ENCODE results near the gene DISP3.

Gene DISP3

DNA sequence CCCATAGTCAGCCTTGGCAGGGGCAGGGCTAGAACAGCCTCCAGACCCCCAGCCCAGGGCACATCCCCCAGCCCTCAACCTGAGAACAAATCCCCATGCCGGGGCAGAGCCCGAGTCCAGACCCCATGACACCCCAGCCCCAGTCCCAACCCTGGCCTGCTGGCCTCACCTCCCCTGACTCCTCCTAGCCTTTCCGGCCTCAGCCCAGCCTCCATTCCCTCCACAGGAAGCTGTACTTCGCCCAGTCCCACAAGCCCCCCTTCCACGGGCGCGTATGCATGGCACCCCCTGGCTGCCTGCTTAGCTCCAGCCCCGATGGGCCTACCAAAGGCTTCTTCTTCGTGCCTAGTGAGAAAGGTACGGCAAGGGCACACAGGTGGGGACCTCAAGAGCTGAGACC lies 50.4 kb downstream of the DISP3 start:
- DNase-seq (ENCODE audit: low read depth), result no peak

DNA sequence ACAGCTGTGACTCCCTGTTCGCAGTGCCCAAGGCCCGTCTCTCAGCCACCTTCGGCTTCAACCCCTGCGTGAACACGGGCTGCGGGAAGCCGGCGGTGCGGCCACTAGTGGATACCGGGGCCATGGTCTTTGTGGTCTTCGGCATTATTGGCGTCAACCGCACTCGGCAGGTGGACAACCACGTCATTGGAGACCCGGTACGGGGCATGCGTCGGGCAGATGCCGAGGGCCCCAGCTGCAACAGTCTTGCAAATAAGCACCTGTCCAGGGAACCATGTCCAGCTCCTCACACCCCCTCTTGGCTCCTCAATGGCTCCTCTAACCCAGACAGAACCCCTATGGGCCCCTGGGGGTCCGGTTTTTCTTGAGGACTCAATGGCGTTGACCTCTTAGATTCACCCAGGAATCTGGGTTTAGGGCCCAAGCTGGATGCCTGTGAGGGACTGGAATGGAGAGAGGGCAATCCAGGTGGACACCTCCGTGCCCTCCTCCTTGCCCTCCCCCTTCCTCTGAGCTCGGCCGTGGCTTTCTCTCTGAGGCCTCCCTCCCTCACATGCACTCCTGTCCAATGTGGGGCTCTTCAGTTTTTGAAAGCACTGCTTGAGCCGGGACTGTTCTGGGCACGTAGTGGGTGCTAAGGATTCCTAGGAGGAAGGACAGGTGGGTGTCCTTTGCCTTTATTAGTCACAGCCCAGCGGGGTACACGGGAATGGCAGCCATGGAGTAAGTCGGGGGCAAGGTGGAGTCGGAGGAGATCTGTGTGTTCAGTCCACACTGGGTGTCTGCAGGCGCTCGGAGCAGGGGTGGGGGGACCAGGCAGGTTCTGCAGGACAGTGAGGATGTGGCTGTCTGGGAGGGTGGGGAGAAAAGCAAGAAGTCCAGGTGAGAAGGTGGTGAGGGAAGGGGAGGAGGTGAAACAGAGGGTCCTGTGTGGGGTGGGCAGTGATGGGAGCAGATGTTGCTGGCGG lies 51.1 kb downstream of the DISP3 start:
- no peak for DNase-seq (ENCODE audit: low read depth)

DNA sequence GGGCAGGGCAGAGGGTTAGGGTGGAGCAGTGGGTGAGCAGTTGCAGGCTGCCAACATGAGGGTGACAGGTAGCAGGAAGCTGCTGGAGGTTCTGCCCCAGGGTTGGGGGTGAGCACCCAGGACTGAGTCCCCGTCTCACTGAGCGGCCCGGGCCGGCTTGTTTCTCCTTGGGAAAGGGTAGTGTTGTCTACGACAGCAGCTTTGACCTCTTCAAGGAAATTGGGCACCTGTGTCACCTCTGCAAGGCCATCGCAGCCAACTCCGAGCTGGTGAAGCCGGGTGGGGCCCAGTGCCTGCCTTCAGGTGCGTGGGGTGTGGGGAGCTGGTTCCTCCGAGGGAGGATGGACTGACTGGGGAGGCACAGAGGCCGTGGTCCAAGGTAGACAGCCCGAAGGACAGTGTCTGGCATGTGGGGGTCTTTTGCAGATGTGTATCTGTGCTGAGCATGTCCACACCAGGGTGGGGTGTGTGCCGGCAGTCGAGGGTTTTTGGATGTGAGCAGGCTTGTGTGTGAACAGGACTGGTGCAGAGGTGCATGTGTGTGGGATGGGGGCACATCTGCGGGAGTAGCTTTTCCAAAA lies 51.9 kb downstream of the DISP3 start:
- no peak for DNase-seq (ENCODE audit: low read depth)

DNA sequence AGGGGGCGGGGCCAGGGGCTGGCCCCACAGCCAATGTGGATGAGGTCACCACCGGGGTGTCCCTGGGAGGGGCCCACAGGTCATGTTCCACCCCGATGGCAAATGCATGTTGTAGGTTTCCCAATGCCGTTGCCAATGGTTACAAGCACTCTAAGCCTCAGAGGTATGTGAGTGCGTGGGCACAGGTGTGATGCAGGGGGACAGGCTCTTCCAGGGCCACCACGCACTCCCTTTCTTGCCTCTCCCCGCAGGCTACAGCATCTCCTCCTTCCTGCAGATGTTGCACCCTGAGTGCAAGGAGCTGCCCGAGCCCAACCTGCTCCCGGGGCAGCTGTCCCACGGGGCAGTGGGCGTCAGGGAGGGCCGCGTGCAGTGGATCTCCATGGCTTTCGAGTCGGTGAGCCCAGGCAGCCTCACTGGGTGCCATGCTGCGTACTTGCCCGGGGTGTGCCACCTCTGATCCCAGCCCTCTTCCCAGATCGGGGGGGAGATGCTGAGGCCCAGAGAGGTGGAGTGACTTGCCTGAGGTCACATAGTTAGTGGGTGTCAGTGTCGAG lies 52.4 kb downstream of the DISP3 start:
- no peak for DNase-seq (ENCODE audit: low read depth)

DNA sequence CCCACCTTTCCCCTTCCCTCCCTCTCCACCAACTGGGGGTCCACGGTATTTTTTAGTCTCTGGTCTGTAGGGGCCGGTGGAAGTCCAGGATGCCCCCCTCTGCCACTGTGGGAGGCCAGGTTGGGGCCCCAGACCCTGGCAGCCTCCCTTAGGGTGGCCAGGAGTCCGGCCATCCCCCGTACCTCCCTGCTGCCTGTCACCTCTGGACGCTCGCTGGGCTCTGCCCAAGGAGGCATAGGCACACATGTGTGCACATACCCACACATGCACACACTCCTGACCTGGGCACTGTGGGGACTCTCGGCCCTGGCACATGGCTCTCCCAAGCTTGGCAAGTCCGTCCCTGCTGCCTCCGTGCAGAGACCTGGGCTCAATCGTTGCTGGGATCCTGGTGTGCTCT lies 53.0 kb downstream of the DISP3 start:
- no peak for DNase-seq (ENCODE audit: low read depth)

DNA sequence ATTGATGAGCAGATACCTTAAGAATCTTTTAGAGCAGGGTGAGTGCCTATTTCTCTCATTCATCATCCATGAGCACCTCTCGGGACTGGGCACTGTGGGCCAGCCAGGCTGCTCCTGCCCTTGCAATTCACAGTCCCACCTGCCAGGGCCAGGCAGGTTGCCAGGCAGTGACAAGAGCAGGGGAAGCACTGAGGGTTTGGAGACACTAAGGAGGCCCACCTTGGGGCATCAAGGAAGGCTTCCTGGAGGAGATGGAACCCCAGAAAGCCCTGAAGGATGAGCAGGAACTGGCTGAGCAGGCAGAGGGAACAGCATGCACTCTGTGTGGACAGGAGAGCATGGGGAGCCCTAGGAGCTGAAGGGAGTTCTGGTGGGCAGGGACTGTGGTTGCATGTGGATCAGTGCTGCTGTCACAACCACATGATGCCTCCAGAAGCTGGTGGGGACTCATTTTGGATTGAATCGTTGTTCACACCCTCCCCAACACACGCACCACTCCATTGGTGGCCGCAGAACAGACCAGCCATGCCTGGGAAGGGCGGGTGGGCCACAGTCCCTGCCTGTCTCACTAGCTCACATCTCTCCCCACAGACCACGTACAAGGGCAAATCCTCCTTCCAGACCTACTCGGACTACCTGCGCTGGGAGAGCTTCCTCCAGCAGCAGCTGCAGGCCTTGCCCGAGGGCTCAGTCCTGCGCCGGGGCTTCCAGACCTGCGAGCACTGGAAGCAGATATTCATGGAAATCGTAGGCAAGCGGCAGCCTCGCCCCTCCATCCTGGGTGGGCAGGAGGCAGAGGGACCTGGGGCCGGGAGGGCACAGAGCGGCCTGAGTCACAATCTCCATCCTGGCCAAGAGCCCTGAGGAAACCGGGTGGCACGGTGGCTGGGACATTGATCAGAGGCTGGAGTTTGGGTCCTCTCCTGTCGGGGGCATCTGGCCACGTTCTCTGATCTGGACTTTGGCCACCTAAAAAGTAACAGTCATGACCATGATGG lies 55.1 kb downstream of the DISP3 start:
- DNase-seq (ENCODE audit: low read depth), result no peak

DNA sequence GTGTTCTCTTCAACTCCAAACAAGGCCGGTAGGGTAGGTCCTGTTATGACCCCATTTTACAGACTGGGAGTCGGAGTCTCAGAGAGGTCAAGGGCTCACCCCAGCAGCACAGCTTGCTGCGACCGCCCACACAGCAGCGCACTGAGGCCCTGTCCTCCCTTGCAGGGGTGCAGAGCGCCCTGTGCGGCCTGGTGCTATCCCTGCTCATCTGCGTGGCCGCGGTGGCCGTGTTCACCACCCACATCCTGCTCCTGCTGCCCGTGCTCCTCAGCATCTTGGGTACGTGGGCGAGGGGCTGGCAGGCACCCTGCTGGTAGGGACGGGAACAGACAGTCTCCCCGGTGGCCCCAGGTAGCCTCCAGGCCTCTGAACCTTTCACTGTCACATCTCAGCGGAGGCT lies 55.9 kb downstream of the DISP3 start:
- no peak for DNase-seq (ENCODE audit: low read depth)

DNA sequence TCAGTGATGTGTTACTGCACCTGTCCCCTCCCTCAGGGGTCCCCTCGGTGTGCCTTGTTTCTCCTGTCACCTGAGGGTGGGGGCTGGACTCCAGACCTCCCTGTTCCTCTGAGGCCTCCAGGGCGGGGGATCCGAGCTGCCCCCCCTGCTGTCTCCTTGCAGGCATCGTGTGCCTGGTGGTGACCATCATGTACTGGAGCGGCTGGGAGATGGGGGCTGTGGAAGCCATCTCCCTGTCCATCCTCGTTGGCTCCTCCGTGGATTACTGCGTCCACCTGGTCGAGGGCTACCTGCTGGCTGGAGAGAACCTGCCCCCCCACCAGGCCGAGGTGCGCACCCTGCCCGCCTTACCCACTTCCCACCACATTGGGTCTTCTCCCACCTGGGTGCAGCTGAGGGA lies 56.4 kb downstream of the DISP3 start:
- no peak for DNase-seq (ENCODE audit: low read depth)

DNA sequence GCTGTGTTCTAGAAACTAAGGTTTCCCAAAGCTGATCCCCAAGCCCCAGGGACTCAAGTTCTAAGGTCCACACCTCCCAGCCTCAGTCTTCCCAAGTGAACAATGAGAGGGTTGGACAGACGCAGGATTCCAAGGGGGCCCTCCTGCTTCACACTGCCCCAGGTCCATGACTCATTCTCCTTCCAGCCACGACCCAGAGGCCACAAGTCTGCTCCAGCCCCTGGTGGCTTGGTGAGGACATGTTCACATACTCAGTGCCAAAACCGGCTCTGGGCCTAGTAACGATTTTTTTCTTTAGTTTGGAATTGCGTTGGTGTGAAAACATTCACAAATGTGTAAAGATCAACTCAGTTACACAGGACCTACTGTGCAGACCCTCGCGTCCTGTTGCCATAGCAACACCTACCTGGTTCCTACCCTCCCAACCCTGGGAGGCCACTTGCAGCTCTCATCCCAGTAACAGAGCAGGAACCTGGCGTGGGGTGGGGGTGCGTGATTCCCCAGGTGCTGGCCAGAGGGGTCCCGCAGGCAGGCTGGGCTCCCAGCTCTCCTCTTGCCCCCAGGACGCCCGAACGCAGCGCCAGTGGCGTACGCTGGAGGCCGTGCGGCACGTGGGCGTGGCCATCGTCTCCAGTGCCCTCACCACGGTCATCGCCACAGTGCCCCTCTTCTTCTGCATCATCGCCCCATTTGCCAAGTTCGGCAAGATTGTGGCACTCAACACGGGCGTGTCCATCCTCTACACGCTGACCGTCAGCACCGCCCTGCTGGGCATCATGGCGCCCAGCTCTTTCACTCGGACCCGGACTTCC lies 57.0 kb downstream of the DISP3 start:
- no peak for DNase-seq (ENCODE audit: low read depth)

DNA sequence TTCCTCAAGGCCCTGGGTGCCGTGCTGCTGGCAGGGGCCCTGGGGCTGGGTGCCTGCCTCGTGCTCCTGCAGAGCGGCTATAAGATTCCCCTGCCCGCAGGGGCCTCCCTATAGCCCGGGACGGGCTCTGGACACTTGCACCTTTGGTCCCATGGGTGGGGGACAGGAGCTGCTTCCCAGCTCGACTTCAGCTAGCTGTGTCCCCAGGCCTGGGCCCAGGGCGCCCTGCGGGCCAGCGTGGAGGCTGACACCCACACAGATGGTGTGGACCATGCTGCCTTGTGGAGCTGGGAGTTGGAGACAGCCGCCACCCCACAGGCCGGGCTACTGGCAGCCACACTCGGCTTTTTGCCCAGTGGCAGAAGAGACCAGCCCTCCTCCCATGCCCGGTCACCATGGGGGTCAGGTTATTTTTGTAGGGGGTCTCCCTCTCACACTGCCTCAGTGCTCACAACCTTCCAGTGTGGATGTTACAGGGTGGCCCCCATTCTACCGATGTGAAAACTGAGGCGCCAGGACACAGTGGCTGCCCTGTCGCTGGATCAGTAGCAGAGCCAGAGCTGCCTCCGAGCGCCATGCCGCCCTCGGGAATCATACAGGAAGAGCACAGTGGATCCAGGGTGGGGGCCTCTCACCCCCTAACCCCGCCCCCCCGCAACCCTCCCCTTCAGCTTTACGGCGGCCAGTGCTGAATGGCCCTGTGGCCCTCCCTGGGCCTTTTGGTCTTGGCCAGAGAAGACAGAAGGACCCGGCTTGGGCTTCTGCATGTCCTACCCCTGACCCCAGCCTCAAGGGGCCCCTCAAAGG lies 57.8 kb downstream of the DISP3 start:
- DNase-seq (ENCODE audit: low read depth), result no peak

DNA sequence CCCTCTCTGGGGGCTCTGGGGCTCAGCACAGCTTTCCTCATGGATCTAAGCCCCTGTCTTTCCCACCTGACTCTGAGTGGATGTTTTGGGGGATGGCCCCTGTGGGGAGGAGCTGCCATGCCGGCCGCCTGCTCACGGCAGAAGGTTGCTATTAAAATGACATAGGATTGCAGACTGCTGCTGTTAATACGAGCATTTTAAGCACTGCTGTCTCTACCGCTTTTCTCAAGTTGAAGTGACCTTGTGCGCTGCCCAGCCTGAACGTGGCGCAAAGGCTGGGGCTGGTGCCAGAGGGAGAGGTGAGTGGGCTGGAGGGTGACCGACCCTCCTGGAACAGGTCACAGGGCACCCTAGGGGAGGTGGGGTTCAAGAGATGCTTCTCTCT lies 58.4 kb downstream of the DISP3 start:
- DNase-seq (ENCODE audit: low read depth), result no peak

DNA sequence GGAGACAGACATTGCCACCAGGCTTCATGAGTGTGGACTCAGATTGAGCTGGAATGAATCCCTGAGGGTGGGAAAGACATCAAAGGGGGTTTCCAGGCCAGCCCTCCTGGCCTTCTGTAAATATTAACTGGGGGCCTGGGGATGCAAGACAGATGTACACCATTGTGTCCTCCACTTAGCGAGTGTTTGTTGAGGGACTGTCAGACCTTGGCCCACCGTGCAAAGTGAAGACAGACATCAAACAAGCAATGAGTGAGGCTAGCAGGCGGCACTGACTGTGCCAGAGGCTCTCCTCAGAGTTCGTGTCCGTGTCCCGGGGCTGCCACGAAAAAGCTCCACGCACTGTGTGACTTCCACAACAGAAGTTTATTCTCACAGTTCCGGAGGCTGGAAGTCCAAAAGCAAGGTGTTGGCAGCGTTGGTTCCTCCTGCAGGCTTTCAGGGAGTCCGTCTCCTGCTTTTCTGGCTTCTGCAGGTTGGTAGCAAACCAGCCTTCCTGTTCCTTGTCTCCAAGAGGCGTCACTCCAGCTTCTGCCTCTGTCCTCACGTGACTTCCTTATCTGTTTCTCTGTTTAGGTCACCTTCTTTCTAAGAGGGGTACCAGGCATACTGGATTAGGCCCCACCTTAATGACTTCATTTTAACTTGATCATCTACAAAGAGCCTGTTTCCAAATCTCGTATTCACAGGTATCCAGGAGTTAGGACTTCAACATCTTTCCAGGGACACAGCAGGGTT lies 59.1 kb downstream of the DISP3 start:
- DNase-seq (ENCODE audit: low read depth), result no peak

DNA sequence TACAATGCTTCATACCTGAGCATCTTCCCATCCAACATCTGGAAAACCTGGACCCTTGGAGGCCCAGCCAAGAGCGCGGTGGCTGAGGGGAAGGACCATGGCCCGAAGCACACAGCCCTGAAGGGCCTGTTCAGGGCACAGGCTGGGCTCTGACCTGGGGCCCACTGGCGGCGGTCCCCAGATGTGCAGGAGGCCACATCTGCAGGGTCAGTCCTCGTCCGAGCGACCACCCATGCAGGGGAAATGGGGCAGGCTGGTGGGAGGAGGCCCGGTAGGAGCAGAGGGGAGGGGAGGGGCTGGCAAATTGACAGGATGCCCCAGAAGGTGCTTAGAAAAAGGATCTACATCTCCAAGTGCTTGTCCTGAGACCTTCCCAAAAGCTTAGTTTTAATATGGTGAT lies 59.9 kb downstream of the DISP3 start:
- no peak for DNase-seq (ENCODE audit: low read depth)

DNA sequence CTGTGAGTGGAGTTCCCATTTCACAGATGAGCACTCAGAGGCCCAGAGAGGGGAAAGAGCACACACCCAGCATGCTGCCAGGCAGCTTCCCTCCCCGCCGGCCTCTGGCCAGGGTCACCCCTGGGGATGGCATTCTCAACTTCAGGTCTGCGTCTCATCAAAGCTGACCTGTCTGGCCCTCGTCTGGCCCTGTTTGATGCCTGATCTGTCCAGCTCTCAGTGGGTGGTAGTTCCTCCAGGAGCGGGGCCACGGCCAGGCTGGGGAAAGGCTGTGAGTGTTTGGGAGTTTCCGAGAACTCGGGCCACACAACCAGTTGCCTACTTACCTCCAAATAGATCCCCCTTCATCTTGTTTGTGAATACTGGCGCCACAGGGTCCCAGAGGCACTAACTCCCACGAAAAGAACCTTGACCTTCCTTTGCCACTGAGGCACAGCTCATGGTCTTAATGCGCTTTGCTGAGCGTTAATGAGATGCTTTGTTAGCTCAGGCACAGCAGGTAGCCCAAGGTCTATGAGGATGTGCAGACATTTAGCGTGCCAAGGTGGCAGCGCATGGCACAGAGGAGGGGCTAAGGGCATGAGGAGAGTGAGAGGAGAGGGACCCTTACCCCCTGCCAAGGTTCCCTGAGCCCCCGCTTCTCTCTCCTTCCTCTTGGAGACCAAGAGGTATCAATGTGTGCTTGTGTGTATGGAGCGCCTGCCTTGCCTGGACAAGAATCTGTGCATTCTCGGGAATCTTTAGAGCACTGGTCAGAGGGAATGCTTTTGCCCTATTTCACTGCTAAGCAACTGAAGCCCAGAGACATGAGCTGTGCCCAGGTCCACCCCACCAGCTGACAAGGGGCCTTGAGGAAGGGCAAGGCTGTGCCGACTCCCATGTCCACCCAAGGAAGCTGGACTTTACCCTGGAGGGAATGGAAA lies 61.2 kb downstream of the DISP3 start:
- no peak for DNase-seq (ENCODE audit: low read depth)

DNA sequence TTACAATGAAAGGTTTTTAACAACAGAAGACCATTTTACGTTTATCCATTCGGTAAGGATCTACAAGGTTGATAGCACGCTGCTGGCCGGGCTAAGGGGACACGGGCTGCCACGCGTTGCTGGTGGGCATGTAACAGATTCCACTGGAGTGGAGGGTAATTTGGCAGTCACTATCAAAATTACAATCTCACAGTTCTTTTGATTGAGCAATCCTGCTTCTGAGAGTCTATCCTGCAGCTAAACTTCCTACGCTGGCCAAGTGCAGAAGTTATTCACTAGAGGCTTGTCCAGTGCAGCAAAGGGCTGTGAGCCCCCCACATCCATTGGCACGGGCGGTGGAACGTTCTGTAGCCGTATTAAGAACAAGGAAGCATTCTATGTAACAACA lies 61.8 kb downstream of the DISP3 start:
- DNase-seq (ENCODE audit: low read depth), result no peak

DNA sequence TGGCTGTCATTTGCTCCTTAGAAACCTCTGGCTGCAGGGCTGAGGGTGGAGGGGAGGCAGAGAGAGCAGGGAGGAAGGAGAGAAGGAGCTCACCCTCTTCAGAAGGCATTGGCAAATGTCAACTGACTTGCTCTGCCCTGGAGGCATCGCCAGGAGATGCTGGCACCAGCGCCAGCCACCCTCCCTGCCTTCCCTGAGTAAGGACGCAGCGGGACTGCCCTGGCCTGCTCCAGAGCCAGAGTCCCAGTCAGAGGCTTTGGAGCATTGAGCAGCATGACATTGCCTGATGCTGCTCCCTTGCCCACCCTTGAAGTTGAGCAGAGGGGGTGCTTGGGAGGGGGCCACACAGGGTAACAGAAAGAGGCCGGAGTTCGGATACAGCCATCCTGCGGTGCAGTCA lies 62.3 kb downstream of the DISP3 start:
- no peak for DNase-seq (ENCODE audit: low read depth)

DNA sequence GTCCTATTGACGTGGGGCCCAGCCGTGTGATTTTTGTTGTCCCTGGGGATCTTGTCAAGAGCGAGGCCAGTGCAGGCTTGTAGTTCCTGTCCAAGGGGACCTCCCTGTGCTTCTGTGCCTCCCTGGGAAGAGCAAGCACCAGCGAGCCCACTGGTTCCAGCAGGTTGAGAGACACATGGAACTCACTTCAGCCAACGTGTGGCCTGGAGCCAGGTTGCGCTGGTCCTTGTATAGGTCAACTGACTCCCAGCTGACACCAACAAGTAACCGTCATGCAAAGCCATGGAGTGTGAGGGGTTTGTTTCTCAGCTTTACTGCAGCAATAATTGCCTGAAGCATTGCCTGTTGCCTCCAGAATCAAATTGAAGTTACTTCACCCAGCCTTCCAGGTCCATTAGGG lies 63.0 kb downstream of the DISP3 start:
- no peak for DNase-seq (ENCODE audit: low read depth)

DNA sequence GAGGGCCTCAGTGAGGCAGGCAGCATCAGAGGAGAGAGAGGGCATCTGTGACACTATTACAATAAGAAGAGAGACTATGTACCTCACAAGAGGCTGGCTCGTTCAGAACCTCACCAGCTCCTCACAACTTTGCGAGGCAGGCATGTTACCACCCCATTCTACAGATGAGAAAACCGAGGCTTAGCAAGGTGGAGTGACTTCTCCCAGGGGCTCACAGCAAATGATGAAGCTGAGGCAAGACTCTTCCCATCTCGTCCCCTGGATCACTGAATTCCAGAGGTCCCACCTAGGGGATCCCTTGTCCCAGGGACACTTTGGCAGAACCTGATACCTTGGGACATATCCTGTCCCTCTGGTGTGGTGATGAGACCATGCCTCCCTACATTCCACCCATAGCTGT lies 64.4 kb downstream of the DISP3 start:
- DNase-seq (ENCODE audit: low read depth), result no peak

DNA sequence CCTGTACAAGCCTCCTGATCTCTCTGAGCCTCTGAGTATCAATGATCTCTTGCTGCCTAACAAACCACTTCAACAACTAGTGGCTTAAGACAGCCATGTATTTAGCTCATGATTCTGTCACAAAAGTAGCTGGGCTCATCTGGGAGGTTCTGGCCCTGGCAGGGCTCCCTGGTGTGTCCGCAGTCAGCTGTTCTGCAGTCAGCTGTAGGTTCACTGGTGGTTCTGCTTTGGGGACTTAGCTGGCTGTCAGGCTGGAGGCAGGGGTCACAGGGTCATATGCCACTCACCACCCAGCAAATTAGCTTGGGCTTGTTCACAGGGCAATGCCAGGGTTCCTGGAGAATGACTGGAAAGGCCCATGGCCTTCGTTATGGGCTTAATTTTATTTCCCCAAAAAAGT lies 64.8 kb downstream of the DISP3 start:
- no peak for DNase-seq (ENCODE audit: low read depth)
